Amniotic stem cell (primary cell): ENCODE results near the gene SLC66A2.

ENCODE experiments used
- DNase-seq: peaks from one replicate; lab custom pipeline; 2025; lab: John Stamatoyannopoulos, UW

Gene SLC66A2

GRCh38 chr18:79919089-79919488 lies 32.4 kb downstream of the SLC66A2 start:
- DNase-seq, result no peak

- no peak for DNase-seq
Measured at GRCh38 chr18:79918615-79919011, 32.8 kb downstream of the SLC66A2 start.

GRCh38 chr18:79917853-79918614 lies 33.4 kb downstream of the SLC66A2 start:
- no peak for DNase-seq

- no peak for DNase-seq
Measured at GRCh38 chr18:79917169-79917852, 34.1 kb downstream of the SLC66A2 start.

GRCh38 chr18:79916546-79917168 lies 34.8 kb downstream of the SLC66A2 start:
- no peak for DNase-seq

GRCh38 chr18:79916128-79916494 lies 35.3 kb downstream of the SLC66A2 start:
- DNase-seq, result no peak

GRCh38 chr18:79915161-79916127 lies 36.0 kb downstream of the SLC66A2 start:
- no peak for DNase-seq

- DNase-seq, result no peak
Measured at GRCh38 chr18:79914614-79915160, 36.8 kb downstream of the SLC66A2 start.

GRCh38 chr18:79912994-79913831 lies 38.2 kb downstream of the SLC66A2 start:
- DNase-seq, result no peak

- DNase-seq, result no peak
Measured at GRCh38 chr18:79912409-79912991, 39.0 kb downstream of the SLC66A2 start.

- DNase-seq, result no peak
Measured at GRCh38 chr18:79911344-79912270, 39.8 kb downstream of the SLC66A2 start.

- DNase-seq, result no peak
Measured at GRCh38 chr18:79910563-79911343, 40.7 kb downstream of the SLC66A2 start.

GRCh38 chr18:79906706-79907105 lies 44.7 kb downstream of the SLC66A2 start:
- no peak for DNase-seq

- no peak for DNase-seq
Measured at GRCh38 chr18:79905993-79906392, 45.5 kb downstream of the SLC66A2 start.

- no peak for DNase-seq
Measured at GRCh38 chr18:79905389-79905911, 46.0 kb downstream of the SLC66A2 start.

- no peak for DNase-seq
Measured at GRCh38 chr18:79904357-79905147, 46.9 kb downstream of the SLC66A2 start.

GRCh38 chr18:79903787-79904356 lies 47.6 kb downstream of the SLC66A2 start:
- DNase-seq, result no peak
